Stimulated activated CD8-positive, alpha-beta memory T cell treated with anti-CD3 and anti-CD28 coated beads, Interleukin-4, amount 100 ng/mL, for 24 hours (primary cell): ENCODE measurements around the gene FAM117B.
"Not testable (repeated sequence)": the region's sequence is repeated elsewhere in the genome, so short reads cannot be mapped to it uniquely, and the experiment has no call there.

ENCODE experiments used
- DNase-seq: peaks from one replicate; pipeline ENCODE4 v3.0.0-alpha.2; 2020; ENCODE audit warnings: low read depth

FAM117B gene

DNA sequence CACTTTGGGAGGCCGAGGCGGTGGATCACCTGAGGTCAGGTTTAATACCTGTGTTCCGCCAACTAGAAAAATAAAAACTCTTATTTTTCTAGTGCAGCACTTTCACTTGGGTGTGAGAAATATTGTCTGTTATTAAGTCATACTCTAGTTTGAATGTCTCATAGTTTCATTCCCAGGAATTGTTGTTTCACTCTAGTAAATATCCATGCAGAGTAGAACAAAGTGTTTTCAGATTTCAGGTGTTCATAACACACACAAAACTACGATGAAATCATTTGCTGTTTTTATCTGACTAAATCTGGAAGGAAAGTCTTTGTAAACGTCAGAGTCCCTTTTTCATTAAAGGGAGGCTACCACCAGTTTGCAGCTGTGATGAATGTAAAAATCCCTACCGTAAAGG lies 4.0 kb downstream of the FAM117B start:
- no peak for DNase-seq

DNA sequence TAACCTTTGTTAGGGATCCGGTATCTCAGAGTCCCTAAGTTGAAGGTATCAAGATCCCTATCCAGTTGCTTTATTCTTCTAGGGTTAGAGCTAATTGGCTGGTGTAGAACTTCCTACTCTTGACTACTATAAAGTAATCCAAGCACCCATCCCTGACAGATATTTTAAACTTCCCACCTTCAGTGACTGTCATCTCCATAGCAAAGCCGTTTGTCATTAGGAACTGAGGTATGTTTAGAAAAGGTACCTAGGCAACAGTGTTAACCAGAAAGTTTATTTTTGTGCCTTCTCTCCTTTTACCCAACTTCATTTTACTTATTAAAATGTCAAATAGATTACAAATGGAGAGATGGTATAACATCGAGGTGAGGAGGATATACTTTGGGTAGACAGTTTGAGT lies 4.5 kb downstream of the FAM117B start:
- no peak for DNase-seq

DNA sequence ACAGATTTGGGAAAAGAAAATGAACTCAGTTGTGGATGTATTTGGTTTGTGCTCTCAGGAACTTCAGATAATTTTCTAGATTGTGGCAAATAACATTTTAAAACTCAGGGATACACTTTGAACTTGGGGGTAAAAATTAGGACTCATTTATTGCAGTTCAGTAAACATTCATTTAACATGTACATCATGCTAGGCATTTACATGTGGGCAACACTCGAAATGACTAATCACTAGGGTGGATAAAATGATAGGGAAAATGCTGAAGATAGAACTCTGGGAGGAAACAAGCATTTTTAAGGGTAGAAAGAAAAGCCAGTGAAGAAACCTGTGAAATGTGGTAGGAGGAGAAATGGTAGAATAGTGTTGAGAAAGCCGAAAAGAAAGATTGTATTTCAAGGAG lies 7.8 kb downstream of the FAM117B start:
- DNase-seq = no peak

DNA sequence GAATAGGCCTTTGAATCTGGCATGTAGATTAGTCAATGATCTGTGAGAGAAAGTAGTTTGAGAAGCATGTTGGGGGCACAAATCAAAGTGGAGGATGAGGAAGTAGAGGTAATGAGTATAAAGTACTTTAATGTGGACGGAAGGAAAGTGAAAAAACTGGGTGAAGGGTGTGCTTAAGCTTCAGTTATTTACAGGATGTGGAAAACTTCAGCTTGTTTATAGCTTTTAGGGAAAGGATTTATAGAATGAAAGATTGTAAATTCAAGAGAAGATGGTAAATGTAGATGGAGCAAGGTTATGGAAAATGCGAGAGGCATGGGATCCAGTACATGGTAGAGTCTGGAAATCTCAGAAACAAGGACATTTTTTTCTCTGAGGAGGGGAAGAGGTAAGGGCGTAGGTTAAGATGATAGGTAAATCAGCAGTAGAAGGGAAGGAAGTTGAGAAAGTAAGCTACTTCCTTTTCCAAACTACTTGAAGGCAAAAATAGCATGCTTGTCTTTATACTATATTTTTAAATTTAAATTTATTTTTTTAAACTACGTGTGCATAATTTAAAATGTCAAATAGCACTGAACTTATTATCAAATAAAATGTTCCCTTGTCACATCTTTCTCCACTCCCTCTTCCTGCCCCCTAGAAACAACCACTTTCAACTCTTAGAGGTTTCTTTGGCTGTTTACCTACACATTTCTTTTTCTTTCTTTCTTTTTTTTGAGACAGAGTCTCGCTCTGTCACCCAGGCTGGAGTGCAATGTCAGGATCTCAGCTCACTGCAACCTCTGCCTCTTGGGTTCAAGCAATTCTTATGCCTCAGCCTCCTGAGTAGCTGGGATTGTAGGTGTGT lies 8.5 kb downstream of the FAM117B start:
- DNase-seq = no peak

DNA sequence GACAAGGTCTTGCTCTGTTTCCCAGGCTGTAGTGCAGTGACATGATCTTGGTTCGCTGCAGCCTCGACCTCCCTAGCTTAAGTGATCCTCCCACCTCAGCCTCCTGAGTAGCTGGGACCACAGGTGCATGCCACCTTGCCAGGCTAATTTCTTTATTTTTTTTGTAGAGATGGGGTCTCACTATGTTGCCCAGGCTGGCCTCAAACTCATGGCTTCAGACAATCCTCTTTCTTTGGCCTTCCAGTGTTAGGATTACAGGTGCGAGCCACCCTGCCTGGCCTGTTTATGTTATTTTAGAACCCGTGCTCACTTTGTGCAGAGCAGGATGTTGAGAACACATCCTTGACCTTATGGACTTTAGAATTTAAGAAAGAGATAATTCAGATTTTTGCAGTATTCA lies 17.4 kb downstream of the FAM117B start:
- DNase-seq = no peak

DNA sequence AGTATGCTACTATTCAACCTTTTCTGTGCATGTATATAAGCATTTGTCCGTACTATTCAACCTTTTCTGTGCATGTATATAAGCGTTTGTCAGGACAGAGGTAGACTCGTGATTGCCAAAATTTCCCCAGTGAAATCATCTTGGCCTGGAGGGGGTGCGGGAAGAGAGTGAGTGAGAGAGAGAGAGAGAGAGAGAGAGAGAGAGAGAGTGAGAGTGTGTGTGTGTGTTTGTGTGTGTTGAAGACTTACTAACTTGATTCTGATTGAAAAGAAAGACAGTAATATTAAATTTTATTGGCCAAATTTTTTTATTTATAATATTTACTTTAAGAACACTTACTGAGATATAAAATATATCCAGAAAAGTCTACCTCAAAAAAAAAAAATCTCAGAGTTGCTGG lies 19.1 kb downstream of the FAM117B start:
- no peak for DNase-seq

DNA sequence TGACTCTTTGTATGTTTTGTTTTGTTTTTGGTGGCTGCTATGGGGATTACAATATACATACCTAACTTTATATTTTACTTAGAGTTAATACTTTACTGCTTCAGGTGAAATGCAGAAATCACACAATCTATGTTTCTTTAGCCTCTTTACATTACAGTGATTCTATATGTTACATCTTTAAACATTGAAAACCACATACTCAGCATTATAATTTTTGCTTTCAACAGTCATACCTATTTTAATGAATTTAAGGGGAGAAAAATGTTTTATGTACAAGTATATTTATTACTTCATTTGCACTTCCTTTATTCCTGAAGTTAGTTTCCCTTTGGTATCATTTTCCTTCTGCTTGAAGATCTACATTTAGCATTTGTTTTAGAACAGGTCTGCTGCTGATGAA lies 23.1 kb downstream of the FAM117B start:
- no peak for DNase-seq

DNA sequence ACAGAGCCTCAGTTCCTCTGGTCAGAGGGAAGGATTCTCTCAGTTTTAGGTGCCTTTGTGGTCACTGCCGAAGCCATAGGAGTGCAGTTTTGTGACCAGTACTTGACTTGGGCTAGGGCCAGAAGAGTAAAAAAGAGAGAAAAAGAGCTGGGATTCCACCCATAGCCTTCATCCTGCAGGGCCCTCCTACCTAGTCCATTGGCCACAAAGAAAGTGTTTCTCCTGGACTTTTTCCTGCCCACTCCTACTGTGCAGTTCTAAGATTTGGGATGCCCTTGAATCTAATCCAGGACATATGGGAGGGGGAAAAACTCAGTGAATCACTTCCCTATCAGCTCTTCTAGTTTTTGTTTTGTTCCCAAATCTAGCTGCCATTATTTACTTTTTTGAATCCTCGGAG lies 26.0 kb downstream of the FAM117B start:
- no peak for DNase-seq

DNA sequence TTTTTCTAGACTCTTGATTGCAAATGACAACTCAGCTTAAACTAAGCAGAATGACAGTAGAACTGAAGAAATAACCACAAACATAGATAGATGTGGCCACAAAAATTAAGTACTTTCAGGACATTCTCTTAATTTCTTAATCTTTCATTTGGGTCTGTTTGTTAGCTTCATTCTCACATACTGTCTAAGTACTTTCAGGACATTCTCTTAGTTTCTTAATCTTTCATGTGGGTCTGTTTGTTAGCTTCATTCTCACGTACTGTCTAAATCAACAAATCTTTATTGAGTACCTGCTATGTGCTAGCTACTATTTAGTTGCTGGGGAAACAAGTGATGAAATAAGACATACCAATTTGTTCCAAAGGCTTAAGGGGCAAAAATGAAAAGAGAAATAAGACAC lies 35.1 kb downstream of the FAM117B start:
- DNase-seq = no peak

DNA sequence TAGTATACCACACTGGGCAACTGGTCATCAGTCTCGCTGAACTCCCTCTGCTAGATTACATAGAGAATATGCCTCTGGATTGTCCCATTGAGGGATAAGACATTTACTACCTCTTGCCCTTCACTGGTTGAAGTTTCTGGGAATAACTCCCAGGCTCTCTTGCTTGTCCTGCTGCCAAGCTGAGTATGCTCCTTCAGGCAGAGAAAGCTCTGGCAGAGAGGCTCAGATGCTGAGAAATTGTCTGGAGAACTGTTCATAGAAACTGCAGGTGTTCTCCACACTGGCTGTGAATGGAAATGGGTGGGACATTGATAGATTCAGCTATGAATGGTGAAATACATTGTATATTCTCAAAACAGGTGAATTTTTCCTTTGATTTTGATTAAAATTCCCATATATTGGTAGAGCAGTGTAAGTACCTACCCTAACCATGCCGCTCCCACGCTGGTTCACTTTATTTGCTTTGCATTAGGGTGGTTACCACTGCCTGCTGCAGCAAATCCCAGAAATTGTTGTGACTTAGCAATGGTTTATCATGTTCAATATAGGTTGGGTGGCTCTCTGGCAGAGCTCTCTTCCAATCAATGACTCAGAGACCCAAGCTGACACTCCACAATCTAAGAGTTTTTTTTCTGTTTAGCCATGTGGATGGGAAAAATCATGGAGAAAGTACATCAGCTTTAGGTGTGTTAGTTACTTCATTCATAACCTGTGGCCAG lies 36.7 kb downstream of the FAM117B start:
- no peak for DNase-seq

DNA sequence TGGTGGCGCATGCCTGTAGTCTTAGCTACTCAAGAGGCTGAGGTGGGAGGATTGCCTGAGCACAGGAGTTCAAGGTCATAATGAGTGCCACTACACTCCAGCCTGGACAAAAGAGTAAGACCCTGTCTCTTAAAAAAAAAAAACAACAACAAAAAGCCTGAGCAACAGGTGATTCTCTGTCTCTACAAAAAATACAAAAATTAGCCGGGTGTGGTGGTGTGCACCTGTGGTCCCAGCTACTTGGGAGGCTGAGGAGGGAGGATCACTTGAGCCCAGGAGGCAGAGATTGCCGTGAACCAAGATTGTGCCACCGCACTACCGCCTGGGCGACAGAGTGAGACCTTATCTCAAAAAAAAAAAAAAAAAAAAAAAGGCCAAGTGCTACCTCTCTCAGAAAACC lies 40.3 kb downstream of the FAM117B start:
- not testable (repeated sequence) for DNase-seq

DNA sequence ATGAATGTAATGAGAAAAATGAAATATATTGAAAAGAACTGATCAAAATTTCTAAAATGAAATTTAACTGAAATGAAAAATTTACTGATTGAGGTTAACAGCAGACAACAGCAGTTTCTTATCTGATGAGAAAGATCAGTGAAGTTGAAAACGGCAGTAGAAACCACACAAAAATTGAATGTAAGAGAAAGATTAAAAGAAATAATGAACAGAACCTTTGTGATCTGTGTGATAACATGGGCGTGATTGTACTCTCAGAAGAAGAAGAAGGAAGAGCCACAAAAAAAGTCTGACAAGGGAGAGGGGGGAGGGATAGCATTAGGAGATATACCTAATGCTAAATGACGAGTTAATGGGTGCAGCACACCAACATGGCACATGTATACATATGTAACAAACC lies 45.2 kb downstream of the FAM117B start:
- no peak for DNase-seq

DNA sequence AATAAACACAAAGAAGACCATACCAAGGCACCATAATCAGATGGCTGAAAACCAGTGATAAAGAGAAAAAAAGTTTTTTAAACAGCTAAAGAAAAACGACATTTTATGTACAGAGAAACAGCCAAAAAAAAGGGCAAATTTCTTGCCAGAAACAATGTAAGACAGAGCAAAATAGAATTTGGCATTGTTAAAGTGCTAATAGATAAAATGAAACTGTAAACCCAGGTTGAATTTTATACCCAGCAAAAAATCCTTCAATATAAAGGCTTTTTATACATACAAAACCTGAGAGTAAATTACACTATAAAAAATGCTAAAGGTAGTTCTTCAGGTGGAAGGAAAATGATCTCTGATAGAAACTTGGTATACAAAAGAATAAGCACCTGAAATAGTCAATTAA lies 45.7 kb downstream of the FAM117B start:
- no peak for DNase-seq

DNA sequence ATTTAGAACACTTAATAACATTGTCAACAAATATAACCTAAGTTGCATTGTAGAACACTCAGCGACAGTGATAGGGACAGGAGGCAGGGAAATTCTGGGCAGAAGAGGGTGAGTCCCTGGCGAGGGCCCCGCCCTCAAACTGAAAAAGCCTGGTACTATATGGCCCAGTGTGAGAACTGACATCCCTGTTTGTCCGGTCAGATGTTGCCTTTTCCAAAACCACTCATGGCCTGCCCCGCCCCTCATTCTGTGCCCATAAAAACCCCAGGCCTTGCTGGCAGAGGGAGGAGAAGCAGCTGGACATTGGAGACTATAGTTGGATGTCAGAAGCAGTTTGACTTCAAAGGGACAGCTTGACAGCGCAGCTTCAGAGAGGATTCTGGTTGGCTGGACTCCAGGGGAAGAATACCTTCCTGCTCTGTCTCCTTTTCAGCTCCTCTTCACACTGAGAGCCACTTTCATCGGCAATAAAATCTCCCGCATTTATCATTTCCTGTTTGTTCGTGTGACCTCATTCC lies 47.0 kb downstream of the FAM117B start:
- no peak for DNase-seq

DNA sequence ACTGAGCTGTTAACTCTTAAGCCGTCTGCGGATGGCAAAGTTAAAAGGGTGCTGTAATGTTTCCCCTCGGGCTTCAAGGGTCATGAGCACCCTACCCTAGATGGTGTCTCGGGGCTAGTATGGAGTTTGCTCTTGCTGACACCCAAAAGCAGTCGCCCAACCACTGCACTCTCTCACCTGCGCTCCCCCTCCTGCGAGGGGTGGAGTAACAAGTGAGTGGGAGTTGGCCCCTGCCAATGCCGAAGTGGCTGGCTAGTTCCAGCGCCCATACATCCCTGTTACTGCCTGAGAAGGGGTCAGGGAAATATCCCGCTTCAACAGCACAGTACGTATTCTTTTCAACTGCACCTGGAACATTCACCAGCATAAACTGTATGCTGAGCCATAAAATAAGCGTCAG lies 47.5 kb downstream of the FAM117B start:
- DNase-seq = no peak

DNA sequence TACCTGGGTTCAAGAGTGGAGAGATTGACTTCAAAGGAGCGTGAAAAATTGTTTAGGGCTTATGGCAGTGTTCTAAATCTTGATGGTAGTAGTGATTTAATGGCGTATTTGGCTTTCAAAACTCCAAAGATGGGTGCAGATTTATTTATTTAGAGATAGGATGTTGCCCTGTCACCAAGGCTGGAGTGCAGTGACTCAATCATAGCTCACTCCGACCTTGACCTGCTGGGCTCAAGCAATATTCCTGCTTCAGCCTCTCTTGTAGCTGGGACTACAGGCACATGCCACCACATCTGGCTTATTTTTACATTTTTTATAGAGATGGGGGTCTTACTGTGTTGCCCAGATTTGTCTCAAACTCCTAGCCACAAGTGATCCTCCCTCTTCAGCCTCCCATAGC lies 52.5 kb downstream of the FAM117B start:
- no peak for DNase-seq

DNA sequence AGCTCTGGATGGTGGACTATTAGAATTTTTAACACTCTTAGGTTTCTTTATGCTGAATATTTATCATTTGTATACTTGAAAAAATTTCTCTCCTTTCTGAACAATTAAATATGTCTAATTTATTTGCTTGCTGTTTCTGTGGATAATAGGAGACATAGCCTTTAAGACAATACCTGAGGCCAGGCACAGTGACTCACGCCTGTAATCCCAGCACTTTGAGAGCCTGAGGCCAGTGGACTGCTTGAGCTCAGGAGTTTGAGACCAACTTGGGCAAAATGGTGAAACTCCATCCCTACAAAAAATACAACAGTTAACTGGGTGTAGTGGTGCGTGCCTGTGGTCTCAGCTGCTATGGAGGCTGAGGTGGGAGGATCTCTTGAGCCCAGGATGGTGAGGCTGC lies 54.7 kb downstream of the FAM117B start:
- DNase-seq = no peak

DNA sequence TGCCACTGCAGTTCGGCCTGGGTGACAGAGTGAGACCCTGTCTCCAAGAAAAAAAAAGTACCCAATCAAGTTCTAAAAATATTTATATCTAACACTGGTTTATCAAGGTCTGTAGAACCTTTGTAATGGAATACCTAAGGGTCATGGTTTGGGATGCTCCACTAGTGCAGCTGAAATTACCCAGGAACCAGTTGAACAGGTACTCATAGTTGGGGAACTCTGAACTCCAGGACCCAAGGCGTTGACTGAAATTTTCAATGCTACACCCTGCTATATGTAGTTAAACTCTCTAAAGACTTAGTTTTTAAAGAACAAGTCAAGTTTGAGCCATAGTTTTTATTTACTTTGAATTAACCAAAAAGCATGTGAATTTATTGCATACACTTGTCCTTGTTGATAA lies 55.1 kb downstream of the FAM117B start:
- DNase-seq = no peak

DNA sequence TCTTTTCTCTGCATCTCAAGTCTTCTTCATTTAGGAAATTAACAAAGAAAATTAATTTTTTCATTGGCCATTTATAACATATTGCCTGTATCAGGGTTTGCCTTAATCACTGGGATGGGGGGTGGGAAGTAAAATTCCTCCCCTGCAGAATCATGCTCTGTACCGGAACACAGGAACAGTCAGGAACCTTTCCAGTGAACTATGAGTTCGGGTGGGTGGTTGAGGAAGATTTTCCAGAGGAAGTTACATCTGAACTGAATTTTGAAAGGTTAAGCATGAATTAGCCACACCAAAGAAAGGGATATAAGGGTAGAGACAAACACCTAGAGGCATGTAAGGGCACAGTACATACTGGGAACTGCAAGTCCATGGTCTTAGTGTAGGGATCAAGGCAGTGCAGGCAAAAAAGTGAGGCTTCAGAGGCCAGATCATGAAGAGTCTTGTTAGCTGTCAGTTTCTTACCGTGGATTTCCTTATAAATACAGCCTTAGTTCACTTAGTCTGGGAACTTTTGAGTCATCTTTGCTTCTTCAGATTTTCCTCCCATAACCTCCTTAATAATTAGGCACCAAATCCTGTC lies 55.6 kb downstream of the FAM117B start:
- no peak for DNase-seq

DNA sequence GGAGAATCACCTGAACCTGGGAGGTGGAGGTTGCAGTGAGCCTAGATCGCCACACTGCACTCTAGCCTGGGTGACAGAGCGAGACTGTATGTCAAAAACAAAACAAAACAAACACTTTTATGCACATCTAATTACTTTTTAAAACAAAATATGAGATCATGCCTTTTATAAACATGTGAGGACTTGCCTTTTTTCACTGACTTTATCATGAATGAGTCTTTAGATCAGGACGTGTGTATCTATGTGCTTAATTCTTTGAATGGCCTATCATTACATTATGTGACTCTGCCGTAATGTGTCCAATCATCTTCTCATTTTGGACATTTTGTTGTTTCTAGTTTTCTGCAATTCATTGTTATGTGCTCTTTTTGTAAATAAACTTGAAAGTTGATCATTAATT lies 58.7 kb downstream of the FAM117B start:
- no peak for DNase-seq

DNA sequence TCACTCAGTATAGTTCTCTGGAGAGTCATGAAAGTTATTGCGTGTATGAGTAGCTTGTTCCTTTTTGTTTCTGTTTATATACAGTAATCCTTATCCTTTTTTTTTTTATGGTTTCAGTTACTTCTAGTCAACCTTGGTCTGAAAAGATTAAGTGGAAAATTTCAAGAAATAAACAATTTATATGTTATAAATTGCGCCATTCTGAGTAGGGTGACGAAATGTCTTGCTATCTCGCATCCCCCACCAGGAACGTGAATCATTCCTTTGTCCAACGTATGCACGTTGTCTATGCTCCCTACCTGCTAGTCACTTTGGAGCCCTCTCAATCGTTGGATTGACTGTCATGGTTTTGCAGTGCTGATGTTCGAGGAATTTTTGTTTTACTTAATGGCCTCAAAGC lies 60.4 kb downstream of the FAM117B start:
- DNase-seq = no peak

DNA sequence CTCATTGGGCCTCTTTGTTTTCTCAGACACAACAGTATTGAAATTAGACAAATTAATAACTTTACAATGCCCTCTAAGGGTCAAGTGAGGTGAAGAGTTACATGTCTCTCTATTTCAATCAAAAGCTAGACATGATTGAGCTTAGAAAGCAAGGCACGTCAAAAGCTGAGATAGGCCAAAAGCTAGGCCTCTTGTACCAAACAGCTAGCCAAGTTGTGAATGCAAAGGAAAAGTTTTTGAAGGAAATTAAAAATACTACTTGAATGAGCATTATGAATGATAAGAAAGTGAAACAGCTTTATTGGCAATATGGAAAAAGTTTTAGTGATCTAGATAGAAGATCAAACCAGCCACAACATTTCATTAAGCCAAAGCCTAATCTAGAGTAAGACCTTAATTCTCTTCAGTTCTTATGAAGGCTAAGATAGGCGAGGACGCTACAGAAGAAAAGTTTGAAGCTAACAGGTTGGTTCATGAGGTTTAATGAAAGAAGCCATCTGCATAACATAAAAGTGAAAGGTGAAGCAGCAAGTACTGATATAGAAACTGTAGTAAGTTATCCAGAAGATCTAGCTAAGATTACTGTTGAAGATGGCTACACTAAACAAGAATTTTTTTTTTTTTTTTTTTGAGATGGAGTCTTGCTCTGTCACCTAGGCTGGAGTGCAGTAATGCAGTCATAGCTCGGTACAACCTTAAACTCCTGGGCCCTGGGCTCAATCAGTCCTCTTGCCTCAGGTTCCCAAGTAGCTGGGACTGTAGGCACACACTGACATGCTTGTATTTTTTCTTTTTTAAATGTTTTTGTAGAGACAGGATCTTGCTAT lies 65.5 kb downstream of the FAM117B start:
- no peak for DNase-seq
